Measurements from ENCODE around the gene CHID1.

The CHID1 gene

DNA sequence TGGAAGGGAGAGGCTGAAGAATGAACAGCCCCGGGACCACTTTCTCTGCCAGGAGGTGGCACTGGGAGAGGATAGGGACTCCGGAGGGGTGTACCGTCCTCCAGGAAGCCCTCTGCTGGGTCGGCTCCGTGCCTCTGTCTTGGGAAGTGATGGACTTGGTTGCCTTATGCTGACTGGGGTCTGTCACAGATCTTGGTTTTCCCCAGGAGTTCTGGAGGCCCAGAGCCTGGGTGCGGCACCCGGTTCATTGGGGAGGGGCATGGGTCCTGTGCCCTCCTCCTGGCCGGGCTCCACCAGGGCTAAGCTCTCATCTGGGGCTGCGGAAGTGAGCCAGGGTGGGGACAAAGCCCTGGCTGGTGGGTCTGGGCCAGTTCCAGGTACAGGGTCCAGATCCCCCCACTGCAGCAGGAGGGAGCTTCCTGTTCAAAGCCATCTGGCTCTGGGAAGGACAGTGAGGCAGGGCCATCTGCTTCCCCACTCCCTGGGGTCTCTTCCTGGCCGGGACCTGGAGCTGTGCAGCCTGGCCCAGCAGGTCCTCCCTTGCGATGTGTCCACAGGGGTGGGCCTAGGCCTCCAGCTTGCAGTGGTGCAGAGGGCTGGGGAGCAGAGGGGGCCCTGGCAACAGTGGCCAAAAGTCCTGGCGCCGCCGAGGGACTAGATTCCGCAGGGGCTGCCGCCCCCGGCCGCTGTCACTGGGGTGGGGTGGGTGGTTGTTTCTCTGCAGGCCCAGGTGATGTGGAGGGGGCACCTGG is 14.0 kb upstream of the CHID1 start:
- H3K36me3 ChIP-seq (ENCODE audit: control insufficient read depth in 1 of 2, insufficient read depth in 2 of 2, low read length in 2 of 2), result no peaks in the 10 kb centered on the region
- peaks cover 25 to 32% of the 10 kb centered on the region in 2 donors for H3K4me1 ChIP-seq (ENCODE audit: control insufficient read depth in 1 of 2, insufficient read depth in 2 of 2, low read length in 2 of 2)
- no peak overlapping the region for H3K27ac ChIP-seq (ENCODE audit: low read depth, low read length)
- no peak overlapping the region for H3K4me3 ChIP-seq (ENCODE audit: low read depth in 1 of 2, low read length in 2 of 2)
- H3K27me3 ChIP-seq (ENCODE audit: control insufficient read depth in 1 of 2, insufficient read depth in 2 of 2, low read length in 2 of 2), result no peaks in the 10 kb centered on the region
- H3K9me3 ChIP-seq (ENCODE audit: control insufficient read depth in 1 of 2, low read length in 2 of 2), result no peaks in the 10 kb centered on the region
- H3K9ac ChIP-seq (ENCODE audit: low read depth in 1 of 2, low read length in 2 of 2), result no peak overlapping the region

GRCh38 chr11:923691-924405 is 13.2 kb upstream of the CHID1 start:
- H3K9ac ChIP-seq (ENCODE audit: low read depth in 1 of 2, low read length in 2 of 2), result no peak overlapping the region

DNA sequence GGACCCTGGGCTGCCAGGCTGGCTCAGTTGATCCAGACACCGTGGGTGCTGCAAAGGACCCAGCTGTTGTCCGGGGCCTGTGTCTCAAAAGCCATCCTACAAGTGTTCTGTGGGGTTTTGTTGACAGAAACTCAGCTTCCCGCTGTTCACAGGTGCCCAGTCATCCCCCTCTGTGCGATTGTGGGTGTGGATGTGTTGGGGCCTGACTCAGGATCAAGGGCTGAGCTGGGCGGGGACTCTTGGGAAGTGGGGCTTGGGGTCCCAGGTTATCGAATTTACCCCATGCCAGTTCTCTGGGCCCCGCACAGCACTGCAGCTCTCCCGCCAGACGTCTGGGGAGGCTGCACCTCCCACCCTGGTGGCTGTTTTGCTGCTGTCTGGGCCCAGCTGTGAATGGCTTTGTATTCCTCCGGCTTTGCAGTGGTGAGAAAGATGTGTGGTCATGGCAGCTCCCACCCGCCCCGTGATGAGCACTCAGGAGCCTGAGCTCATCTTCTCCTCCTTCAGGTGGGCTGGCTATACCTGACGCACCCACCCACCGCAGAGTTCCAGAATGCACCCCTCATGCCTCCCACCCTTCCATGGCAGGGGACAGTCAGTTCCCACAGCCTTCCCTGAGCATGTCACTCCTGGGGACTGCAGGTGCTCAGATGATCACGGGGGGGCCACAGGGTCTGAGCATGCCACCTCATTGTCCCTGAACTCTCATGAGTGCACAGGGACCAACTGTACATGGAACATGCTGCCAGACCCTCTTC is 11.5 kb upstream of the CHID1 start:
- H3K27me3 ChIP-seq (ENCODE audit: control insufficient read depth in 1 of 2, insufficient read depth in 2 of 2, low read length in 2 of 2), result no peaks in the 10 kb centered on the region
- peaks cover 8% of the 10 kb centered on the region in 2 donors for H3K4me1 ChIP-seq (ENCODE audit: control insufficient read depth in 1 of 2, insufficient read depth in 2 of 2, low read length in 2 of 2)
- no peaks in the 10 kb centered on the region for H3K36me3 ChIP-seq (ENCODE audit: control insufficient read depth in 1 of 2, insufficient read depth in 2 of 2, low read length in 2 of 2)
- H3K9me3 ChIP-seq (ENCODE audit: control insufficient read depth in 1 of 2, low read length in 2 of 2), result no peaks in the 10 kb centered on the region
- H3K9ac ChIP-seq (ENCODE audit: low read depth in 1 of 2, low read length in 2 of 2), result no peak overlapping the region
- H3K4me3 ChIP-seq (ENCODE audit: low read depth in 1 of 2, low read length in 2 of 2), result no peak overlapping the region
- no peak overlapping the region for H3K27ac ChIP-seq (ENCODE audit: low read depth, low read length)

More at GRCh38 chr11:923691-924405, 13.2 kb upstream of the CHID1 start:
- Histone ChIP-seq H3K27ac (ENCODE audit: low read depth, low read length) (no peak overlapping the region), H3K36me3 (ENCODE audit: control insufficient read depth in 1 of 2, insufficient read depth in 2 of 2, low read length in 2 of 2) (no peaks in the 10 kb centered on the region), H3K4me1 (ENCODE audit: control insufficient read depth in 1 of 2, insufficient read depth in 2 of 2, low read length in 2 of 2) (peaks cover 19 to 25% of the 10 kb centered on the region in 2 donors), H3K9me3 (ENCODE audit: control insufficient read depth in 1 of 2, low read length in 2 of 2) (no peaks in the 10 kb centered on the region), H3K4me3 (ENCODE audit: low read depth in 1 of 2, low read length in 2 of 2) (no peak overlapping the region), H3K27me3 (ENCODE audit: control insufficient read depth in 1 of 2, insufficient read depth in 2 of 2, low read length in 2 of 2) (no peaks in the 10 kb centered on the region)

DNA sequence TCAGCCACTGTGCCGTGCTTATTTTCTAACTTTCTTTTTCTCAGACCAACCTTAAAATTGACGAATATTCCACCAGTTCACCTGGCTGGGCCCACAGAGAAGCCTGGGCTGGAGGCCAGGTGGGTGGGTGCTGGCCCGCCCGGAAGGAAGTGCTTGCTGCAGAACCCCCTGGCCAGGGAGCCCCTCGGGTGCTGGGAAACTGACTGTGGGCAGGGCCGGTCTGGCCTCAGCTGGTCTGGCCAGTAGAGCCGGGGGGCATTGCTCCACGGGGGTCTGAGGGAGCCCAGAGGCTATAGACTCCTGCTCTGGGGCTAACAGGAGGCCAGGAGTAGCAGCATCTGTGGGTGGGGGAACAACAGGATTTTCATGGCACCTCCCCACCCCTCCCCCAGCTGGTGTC is 6.8 kb upstream of the CHID1 start:
- Histone ChIP-seq H3K9ac (ENCODE audit: low read depth in 1 of 2, low read length in 2 of 2) (no peak overlapping the region), H3K4me3 (ENCODE audit: low read depth in 1 of 2, low read length in 2 of 2) (no peak overlapping the region), H3K4me1 (ENCODE audit: control insufficient read depth in 1 of 2, insufficient read depth in 2 of 2, low read length in 2 of 2) (no peaks in the 10 kb centered on the region), H3K27ac (ENCODE audit: low read depth, low read length) (no peak overlapping the region), H3K36me3 (ENCODE audit: control insufficient read depth in 1 of 2, insufficient read depth in 2 of 2, low read length in 2 of 2) (no peaks in the 10 kb centered on the region), H3K9me3 (ENCODE audit: control insufficient read depth in 1 of 2, low read length in 2 of 2) (no peaks in the 10 kb centered on the region), H3K27me3 (ENCODE audit: control insufficient read depth in 1 of 2, insufficient read depth in 2 of 2, low read length in 2 of 2) (no peaks in the 10 kb centered on the region)

- H3K27me3 ChIP-seq (ENCODE audit: control insufficient read depth in 1 of 2, insufficient read depth in 2 of 2, low read length in 2 of 2), result no peaks in the 10 kb centered on the region
- no peak overlapping the region for H3K4me3 ChIP-seq (ENCODE audit: low read depth in 1 of 2, low read length in 2 of 2)
- no peak overlapping the region for H3K9ac ChIP-seq (ENCODE audit: low read depth in 1 of 2, low read length in 2 of 2)
- H3K4me1 ChIP-seq (ENCODE audit: control insufficient read depth in 1 of 2, insufficient read depth in 2 of 2, low read length in 2 of 2), result peaks cover 0 to 11% of the 10 kb centered on the region in 2 donors
- H3K27ac ChIP-seq (ENCODE audit: low read depth, low read length), result no peak overlapping the region
- H3K9me3 ChIP-seq (ENCODE audit: control insufficient read depth in 1 of 2, low read length in 2 of 2), result no peaks in the 10 kb centered on the region
- H3K36me3 ChIP-seq (ENCODE audit: control insufficient read depth in 1 of 2, insufficient read depth in 2 of 2, low read length in 2 of 2), result no peaks in the 10 kb centered on the region
Observed at GRCh38 chr11:914747-915501, 4.3 kb upstream of the CHID1 start.

GRCh38 chr11:914204-914603 is 3.6 kb upstream of the CHID1 start:
- Histone ChIP-seq H3K9ac (ENCODE audit: low read depth in 1 of 2, low read length in 2 of 2) (no peak overlapping the region), H3K9me3 (ENCODE audit: control insufficient read depth in 1 of 2, low read length in 2 of 2) (no peaks in the 10 kb centered on the region), H3K4me1 (ENCODE audit: control insufficient read depth in 1 of 2, insufficient read depth in 2 of 2, low read length in 2 of 2) (peaks cover 0 to 18% of the 10 kb centered on the region in 2 donors), H3K27me3 (ENCODE audit: control insufficient read depth in 1 of 2, insufficient read depth in 2 of 2, low read length in 2 of 2) (no peaks in the 10 kb centered on the region), H3K36me3 (ENCODE audit: control insufficient read depth in 1 of 2, insufficient read depth in 2 of 2, low read length in 2 of 2) (peaks cover 0 to under 1% of the 10 kb centered on the region in 2 donors), H3K27ac (ENCODE audit: low read depth, low read length) (no peak overlapping the region), H3K4me3 (ENCODE audit: low read depth in 1 of 2, low read length in 2 of 2) (no peak overlapping the region)

- Histone ChIP-seq H3K27me3 (ENCODE audit: control insufficient read depth in 1 of 2, insufficient read depth in 2 of 2, low read length in 2 of 2) (no peaks in the 10 kb centered on the region), H3K9me3 (ENCODE audit: control insufficient read depth in 1 of 2, low read length in 2 of 2) (no peaks in the 10 kb centered on the region), H3K36me3 (ENCODE audit: control insufficient read depth in 1 of 2, insufficient read depth in 2 of 2, low read length in 2 of 2) (peaks cover 0 to 7% of the 10 kb centered on the region in 2 donors), H3K27ac (ENCODE audit: low read depth, low read length) (no peak overlapping the region), H3K4me3 (ENCODE audit: low read depth in 1 of 2, low read length in 2 of 2) (no peak overlapping the region), H3K4me1 (ENCODE audit: control insufficient read depth in 1 of 2, insufficient read depth in 2 of 2, low read length in 2 of 2) (peaks cover 0 to 18% of the 10 kb centered on the region in 2 donors), H3K9ac (ENCODE audit: low read depth in 1 of 2, low read length in 2 of 2) (no peak overlapping the region)
Observed at GRCh38 chr11:913043-913442, 2.4 kb upstream of the CHID1 start.

GRCh38 chr11:912266-912665 is 1.7 kb upstream of the CHID1 start:
- no peak overlapping the region for H3K9ac ChIP-seq (ENCODE audit: low read depth in 1 of 2, low read length in 2 of 2)
- no peaks in the 10 kb centered on the region for H3K27me3 ChIP-seq (ENCODE audit: control insufficient read depth in 1 of 2, insufficient read depth in 2 of 2, low read length in 2 of 2)
- no peaks in the 10 kb centered on the region for H3K9me3 ChIP-seq (ENCODE audit: control insufficient read depth in 1 of 2, low read length in 2 of 2)
- H3K4me1 ChIP-seq (ENCODE audit: control insufficient read depth in 1 of 2, insufficient read depth in 2 of 2, low read length in 2 of 2), result peaks cover 0 to 18% of the 10 kb centered on the region in 2 donors
- no peak overlapping the region for H3K4me3 ChIP-seq (ENCODE audit: low read depth in 1 of 2, low read length in 2 of 2)
- H3K36me3 ChIP-seq (ENCODE audit: control insufficient read depth in 1 of 2, insufficient read depth in 2 of 2, low read length in 2 of 2), result peaks cover 0 to 7% of the 10 kb centered on the region in 2 donors
- no peak overlapping the region for H3K27ac ChIP-seq (ENCODE audit: low read depth, low read length)

DNA sequence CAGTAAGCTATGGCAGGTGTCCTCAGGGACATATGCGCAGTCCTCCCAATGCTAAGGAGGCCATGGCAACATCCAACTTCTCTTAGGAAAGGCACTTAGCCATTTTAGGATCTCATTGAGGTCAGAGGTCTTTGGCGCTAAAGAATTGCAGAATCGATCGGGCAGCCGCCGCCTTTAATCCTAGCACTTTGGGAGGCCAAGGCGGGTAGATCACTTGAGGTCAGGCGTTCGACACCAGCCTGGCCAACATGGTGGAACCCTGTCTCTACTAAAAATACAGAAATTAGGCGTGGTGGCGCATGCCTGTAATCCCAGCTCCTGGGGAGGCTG is 1.2 kb upstream of the CHID1 start:
- H3K36me3 ChIP-seq (ENCODE audit: control insufficient read depth in 1 of 2, insufficient read depth in 2 of 2, low read length in 2 of 2), result peaks cover 0 to 7% of the 10 kb centered on the region in 2 donors
- no peaks in the 10 kb centered on the region for H3K9me3 ChIP-seq (ENCODE audit: control insufficient read depth in 1 of 2, low read length in 2 of 2)
- H3K27ac ChIP-seq (ENCODE audit: low read depth, low read length), result no peak overlapping the region
- no peaks in the 10 kb centered on the region for H3K27me3 ChIP-seq (ENCODE audit: control insufficient read depth in 1 of 2, insufficient read depth in 2 of 2, low read length in 2 of 2)
- H3K9ac ChIP-seq (ENCODE audit: low read depth in 1 of 2, low read length in 2 of 2), result peak overlapping the region in 1 of 2 donors; percentile 70
- H3K4me3 ChIP-seq (ENCODE audit: low read depth in 1 of 2, low read length in 2 of 2), result peak overlapping the region; percentile 72 to 80
- H3K4me1 ChIP-seq (ENCODE audit: control insufficient read depth in 1 of 2, insufficient read depth in 2 of 2, low read length in 2 of 2), result peaks cover 0 to 18% of the 10 kb centered on the region in 2 donors

Measured in duodenal mucosa (tissue), 2 donors.